ENCODE data around the gene RAP1GAP. TPM values are rescaled to one million over a fixed set of nuclear protein-coding genes. Genes with fewer than 3 reads are reported as not detected.
A peak's percentile ranks its signal among the peaks of the same experiment; 100 is the strongest.

RAP1GAP gene
- polyA plus RNA-seq, 4 donors = 3.5 to 23.8 (median 21.0) TPM

DNA sequence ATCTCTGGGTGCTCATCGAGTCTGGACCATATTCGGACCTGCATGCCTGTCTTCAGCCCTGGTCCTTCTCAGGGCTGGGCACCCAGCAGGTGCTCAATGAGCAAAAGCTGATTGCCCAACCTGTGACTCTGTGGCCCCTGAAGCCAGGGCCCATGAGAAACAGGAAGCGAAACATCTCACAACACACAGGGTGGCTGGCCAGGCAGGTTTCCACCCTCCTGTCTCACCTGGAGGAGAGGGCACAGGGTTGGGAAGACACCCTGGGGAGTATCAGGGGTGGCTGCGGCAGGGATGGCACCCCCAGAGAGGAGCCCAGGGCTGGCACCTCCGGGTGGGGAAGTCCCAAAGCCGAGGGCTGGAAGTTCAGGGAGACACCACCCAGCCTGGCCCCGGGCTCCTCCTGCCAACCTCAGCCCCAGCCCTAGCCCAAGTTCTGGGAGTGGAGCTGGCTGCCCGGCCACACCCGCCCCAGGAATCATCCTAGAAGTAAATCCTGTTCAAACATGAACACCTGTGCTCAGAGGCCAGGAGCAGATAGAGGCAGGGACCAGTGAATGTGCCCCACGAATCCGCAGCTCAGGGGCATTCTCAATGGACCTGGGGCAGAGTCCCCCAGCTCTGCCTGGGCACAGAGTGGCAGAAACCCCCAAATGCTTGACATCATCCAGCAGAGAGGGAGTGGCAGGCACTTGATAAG is 54.6 kb downstream of the RAP1GAP start:
- no peak for DNase-seq (ENCODE audit: low read depth in 4 of 4, low spot score in 3 of 4)

DNA sequence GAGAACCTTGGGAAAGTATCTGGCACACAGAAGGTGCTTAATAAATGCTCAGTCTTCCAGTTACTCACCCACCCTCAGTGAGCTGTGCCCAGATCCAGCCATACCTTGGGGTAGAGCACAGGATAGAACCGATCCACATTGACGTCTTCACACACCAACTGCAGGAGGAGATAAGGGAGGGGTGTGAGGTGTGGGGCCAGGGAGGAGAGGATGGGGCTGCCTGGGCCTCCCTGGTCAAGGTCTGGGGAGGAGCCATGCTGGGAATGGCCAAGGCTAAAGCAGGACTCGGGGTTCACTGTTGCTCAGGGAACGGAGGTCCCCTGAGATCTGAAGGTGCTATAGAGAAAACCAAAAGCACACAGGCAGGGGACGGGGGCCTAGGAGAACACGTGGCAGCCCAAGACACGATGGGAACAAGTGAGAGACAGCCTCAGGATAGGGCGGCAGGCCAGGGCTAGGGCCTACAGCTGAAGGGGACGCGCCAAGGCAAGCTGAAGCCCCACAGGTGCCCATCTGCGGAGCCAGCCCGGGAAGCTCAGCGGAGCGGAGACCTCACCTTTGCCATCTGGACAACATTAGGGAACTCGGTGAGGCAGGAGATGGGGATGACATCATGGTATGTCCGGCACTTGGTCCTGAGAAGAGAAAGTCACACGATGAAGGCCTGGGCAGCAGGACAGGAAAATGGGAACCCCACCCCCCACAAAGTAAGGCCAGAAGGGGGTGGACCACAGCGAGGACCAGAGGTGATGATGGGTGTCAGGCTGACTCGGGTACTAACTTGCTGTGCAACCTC is 55.9 kb downstream of the RAP1GAP start:
- no peak for DNase-seq (ENCODE audit: low read depth in 4 of 4, low spot score in 3 of 4)

DNA sequence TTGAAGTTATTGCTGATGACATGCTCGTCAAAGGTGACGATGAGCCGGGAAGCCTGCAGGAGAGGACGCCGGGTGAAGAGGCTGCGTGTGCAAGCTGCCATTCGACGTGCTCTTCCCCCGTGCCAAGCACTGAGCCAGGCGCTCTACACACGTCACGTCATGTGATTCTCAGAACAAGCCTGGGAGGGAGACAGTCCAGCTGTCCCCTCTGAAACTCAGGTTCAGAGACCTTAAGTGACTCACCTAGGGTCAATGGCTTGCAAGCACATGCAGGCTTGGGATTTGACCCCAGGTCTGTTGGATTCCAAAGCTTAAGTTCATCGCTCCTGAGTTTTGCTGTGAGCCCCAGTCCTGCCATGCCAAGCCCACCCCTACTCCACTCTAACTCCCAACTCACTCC is 57.1 kb downstream of the RAP1GAP start:
- DNase-seq (ENCODE audit: low read depth in 4 of 4, low spot score in 3 of 4) = no peak

DNA sequence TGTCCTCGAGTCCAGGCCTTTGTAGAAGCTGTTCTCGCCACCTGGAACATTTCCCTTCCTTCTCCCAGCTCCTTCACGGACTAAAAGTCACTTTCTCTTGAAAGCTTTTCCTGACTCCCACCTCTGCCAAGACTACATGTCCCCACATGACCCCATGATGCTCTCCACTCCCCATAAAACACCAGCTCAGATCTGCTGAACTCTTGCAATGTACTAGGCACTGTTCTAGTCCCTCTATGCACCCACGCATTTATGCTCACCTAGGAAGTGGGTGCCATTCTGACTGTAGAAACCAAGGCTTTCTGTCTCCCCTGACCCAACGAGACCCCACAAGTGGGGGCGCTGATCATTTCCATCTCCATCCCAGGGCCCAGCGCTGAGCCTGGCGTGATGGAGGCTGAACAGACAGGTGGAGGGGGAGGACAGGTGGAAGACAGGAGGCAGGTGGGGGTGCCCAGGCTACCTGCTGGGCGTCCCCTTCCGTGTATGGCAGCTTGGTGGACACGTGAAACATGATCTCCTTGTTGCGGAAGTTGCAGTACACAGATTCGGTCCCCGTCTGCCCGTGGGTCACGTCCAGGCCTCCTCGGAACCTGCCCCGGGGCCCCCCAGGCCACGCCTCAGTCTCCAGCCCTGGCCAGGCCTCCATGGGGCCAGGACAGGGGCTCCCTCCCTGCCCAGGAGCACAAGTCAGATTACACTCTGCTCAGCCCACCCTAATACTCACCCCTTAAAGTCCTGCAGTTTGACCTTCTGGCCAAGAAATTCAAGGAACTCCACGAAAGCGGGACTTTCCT is 58.0 kb downstream of the RAP1GAP start:
- DNase-seq (ENCODE audit: low read depth in 4 of 4, low spot score in 3 of 4) = no peak

DNA sequence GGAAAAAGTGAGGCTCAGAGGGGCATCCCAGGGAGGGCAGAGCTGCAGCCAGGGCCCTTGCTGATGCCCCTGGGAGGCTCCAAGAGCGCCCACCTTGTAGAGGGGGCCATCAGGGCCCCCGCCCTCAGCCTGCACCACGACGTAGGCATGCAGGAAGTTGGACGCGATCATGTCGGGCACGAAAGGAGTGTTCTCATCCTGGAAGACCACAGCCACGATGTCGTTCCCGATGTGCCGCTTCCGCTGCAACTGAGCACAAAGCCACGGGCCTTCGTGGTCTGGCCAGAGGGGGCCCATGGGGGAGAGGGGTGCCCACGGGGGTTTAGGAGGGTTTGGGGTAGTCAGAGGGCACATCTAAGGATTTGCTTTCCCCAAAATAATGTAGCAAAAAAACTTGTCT is 59.1 kb downstream of the RAP1GAP start:
- DNase-seq (ENCODE audit: low read depth in 4 of 4, low spot score in 3 of 4) = no peak

DNA sequence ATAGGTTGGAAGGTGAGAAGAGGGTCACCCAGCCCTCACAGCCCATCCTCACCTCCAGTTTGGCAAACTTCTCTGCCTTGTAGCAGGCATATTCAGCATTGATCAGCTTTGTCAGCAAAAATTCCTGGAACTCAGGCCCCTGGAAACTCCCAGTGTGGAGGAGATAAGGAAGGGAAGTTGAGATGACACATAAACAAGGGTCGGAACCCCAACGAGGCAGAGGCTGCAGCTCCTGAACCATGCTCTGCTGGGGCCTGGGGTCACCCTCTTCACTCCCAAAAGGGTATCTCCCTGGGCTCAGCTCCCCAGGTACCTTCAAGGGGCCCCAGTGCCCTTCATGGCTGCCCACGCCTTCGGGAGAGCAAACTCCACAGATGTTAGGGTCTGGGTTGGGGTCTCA is 60.4 kb downstream of the RAP1GAP start:
- DNase-seq (ENCODE audit: low read depth in 4 of 4, low spot score in 3 of 4) = no peak

DNA sequence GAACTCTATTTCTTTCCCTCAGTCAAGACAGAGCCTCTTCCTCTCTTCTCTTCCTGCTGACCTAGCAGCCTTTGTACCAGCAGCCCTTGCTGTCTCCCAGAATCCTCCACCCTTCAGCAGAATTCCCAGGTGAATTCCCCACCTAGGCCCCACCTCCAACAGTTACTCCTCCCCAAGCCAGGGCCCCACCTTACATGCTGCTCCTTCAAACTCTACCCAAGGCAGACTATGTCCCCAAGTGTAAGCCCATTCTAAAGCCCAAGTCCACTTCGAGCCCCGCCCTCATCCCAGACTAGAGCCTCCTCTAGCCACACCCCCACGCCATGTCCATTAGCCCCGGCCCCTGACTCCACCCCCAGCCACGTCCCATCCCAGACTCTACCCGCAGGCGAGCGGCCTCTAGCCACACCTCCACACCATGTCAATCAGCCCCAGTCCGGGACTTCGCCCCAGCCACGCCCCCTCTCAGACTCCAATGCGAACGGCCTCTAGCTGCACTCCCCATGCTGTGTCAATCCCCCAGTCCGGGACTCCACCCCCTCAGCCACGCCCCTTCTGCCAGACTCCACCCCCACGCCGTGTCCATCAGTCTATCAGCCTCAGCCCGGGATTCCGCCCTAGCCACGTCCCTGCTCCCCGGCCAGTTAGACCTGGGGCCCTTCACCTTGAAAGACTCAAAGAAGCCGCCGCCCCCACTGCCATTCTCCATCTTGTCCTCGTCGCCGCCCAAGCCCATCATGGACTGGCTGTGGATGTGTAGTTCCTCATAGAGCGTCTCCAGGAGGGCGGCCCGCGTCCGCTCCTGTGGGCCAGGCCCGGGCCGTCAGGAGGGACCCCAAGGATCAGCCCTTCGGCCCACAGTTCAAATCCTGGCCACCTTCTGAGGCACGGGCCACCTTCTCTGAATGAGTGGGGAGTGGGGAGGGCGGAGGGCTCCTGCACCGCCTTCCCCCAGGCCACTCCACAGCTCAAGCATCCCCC is 61.3 kb downstream of the RAP1GAP start:
- DNase-seq (ENCODE audit: low read depth in 4 of 4, low spot score in 3 of 4) = peak in 1 of 4 donors; percentile 64

DNA sequence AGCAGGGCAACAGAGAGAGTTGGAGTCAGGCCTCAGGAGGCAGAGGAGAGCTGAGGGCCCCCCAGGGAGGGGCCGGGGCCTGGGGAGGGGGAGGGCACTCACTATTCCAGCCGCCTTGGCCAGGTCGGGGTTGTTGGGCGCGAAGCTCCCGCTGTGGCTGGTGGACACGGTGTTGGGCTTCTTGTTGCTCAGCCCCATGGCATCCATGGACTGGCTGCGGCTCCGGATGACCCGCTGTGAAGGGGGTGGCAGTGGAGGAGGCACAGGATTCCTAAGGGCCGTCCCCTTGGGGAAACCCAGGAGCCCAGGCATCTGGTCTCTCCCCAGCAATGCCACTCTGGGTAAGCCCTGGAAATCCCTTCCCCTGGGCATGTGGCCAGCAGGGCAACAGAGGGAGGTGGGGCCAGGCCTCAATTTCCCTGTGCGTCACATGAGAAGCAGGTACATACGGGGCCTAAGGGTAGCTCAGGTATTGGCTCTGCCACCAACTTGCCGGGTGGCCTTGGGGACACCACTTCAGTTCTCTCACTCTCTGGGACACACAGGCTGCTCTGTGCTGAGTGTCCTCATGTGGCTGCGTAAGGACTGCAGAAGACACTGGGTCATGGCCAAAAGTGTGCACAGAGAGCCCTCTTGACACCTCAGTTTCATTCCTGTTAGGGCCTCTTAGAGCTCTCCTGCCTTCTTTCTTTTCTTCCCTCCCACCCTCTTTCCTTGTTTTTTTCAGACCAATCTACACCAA is 63.0 kb downstream of the RAP1GAP start:
- DNase-seq (ENCODE audit: low read depth in 4 of 4, low spot score in 3 of 4) = no peak

DNA sequence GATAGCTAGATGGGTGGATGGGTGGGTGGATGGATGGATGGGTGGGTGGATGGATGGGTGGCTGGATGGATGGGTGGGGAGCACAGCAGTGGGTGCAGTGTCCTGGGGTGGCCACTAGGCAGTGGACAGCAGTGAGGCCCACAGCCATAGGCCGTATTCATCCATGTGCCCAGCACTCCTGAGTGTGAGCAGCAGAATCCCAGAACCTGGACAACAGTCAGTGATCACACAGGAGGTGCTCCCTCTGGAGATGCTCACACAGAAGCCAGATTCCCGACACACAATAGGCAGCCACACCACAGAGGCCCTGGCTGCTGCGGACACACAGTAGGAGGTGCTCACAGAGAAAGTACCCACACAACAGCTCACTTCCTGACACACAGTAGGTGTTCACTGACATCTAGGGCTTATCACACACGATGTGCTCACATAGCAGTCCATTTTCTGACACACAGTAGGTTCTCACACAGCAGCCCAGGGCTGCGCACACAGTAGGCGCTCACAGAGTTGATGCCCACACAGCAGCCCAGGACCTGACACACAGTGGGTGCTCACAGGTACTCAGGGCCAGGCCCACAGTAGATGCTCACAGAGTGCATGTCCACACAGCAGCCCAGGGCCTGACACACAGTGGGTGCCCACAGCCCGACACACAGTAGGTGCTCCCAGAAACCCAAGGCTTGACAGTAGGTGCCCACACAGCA is 64.0 kb downstream of the RAP1GAP start:
- DNase-seq (ENCODE audit: low read depth in 4 of 4, low spot score in 3 of 4) = no peak

DNA sequence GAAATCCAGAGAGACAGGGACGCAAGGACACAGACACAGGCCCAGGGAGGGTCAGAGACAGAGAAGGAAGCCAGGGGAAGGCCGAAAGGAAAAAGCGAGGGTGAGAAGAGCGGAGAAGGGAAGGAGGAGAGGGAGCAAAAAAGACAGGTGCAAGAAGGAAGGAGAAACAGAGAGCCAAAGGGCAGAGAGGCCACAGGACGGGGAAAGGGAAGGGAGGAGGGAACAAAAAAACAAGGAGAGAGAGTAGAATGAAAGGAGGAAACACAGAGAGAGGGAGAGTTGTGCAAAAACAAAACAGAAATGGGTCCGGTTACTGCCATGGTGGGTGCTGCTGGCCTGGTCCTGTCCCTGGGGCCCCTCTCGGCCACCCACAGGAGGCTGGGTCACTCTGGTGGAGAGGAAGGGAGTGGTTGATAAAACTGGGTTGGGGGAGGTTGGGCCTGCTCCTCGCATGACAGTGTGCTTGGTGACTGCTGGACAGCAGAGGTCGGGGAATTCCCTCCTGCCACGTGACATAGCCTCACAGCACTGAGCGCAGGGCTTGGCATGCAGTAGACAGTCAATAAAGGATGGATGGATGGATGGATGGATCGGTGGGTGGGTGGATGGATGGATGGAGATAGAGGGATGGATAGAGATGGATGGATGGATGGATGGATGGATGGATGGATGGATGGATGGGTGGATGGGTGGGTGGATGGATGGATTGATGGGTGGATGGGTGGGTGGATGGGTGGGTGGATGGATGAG is 64.8 kb downstream of the RAP1GAP start:
- no peak for DNase-seq (ENCODE audit: low read depth in 4 of 4, low spot score in 3 of 4)

DNA sequence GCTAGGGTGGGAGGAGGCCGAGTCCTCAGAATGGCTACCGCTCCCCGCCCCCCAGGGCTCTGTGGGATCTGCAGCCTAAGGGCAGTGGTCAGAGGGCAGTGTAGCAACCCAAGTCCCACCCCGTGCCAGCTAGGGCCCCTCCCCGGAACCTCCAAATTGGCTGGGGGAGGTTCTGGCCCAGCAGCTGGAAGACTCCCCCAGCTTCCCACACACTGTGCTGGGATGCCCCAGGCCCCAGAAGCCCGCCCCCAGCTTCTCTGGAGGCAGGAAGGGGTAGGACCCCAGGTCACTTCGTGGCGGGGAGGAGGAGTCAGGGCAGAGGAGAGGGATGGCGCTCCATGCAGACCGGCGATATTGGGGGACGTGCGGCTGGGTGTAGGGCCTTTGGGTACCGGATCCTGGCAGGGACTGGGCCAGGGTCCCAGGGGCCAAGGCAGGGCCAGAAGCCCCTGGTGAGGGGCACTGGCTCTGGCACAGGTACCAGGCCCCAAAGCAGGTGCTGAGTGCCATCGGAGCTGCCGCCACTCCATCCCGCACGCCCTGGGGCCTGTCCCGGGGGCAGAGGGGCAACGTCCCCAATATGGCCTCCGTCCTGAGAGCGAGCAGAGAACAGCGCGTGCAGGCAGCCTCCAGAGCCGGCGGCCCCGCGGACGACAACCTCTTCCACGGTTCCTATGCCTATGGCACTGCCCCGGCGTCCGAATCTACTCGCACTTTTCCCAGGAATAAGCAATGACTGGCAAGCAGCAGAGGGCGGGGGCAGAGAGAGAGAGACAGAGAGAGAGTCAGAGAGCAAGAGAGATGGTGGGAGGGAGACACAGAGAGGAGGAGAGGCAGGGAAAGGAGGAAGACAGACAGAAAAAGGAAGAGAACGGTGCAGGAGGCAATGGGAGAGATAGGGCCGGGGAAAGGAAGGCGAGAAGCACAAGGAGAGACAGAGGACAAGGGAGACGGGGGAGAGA is 65.7 kb downstream of the RAP1GAP start:
- DNase-seq (ENCODE audit: low read depth in 4 of 4, low spot score in 3 of 4) = no peak

DNA sequence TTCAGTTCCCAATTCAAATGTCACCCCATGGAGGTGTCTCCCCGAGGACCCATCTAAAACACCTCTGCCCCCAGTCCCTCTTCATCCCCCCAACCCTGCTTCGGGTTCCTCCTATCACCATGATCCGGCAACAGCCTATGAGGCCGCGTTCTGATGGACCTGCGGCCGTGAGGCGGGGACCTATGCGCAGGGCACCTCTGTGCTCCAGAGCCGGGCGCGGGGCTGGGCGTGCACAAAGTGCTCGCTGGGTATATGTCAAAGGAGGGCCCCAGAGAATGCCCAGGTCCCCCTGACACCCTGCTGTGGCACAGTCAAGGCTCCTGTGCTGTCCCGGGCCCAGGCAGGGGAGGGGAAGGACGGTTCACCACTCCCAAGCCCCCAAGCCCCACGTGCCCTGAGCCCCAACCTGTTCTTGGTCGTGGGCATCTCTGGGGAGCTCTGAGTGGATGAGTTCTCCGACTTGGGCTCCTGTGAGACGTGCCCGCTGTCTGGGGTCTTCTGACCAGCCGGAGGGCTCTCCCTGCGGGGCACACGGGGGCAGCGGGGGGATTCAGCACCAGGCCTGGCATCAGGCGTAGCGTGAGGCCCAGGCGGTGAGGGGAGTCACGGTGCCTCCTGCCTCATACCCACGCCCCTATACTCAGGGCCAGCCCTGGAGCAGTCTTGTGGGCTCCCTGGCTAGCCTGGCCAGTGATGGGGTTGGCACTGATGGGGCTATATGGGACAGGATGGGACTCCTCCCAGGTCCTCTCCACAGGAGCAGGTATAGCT is 67.7 kb downstream of the RAP1GAP start:
- DNase-seq (ENCODE audit: low read depth in 4 of 4, low spot score in 3 of 4) = no peak

DNA sequence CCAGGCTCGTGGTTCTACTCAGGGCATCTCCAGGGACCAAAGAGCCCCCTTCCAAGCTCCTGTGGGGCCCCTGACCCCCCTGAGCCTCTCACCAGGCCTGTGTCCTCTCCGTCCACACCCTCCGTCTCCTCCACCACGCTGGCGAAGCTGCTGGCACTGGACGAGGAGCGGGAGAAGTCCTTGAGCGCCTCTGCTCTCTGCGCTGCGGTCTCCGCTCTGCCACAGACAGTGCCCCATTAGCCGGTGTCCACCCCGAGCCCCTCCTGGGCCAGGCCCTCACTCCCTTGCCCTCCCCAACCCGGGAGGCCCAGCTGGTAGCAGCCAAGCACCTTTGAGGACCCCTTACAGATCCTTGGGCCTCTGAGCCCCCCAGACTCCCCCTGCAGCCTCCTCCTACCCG is 69.8 kb downstream of the RAP1GAP start:
- DNase-seq (ENCODE audit: low read depth in 4 of 4, low spot score in 3 of 4) = no peak

DNA sequence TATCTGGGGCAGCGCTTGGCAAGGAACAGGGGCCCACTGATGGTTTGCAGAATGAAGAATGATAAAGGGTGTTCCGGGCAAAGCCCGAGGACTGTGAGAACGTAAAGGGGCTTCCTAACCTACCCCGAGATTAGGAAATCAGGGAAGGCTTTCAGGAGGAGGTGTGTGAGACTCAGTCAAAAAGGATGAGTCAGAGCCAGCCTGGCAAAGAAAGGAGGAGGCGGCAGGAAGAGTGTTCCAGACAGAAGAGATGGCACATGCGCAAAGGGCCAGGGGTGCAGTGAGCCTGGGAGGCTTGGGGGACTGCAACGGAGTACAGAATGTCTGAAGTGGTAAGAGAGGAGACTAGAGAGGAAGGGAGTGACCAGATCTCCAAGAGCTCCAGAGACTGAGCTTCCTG is 70.3 kb downstream of the RAP1GAP start:
- no peak for DNase-seq (ENCODE audit: low read depth in 4 of 4, low spot score in 3 of 4)

DNA sequence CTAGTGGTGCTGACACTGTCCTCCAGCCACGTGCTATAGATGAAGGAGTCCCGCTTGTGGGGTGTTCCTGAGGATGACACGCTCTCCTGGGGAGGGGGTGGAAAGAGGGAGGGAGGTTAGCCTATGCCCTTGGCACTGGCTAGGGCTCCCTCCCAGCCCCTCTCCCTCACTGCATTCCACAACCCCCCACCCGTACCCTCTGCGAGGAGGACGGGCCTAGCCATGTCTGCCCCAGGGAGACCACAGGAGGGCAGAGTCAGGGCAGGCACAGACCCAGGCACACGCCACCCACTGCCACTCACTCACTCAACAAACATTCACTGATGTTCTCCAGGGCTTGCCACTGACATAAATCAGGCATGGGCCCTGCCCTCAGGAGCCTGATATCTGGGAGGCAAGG is 70.7 kb downstream of the RAP1GAP start:
- DNase-seq (ENCODE audit: low read depth in 4 of 4, low spot score in 3 of 4) = no peak

DNA sequence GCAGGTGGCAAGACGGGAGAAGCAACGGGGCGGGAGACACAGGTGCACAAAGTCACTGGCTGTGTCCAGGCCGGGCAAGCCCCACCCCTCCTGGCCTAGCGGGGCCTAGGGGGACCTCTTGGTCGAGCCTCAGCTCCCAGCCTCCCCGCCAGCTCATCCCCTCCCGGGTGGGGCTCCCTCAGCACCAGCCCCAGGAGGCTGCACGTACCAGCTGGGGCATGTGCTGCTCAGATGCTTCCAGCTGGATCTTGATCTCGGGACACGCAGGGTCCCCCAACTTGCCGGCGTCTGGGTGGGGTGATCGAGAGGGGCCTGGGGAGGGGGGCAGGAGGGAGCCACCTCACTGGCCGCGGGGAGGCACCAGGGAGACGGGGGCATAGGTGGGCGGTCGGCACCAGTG is 71.4 kb downstream of the RAP1GAP start:
- no peak for DNase-seq (ENCODE audit: low read depth in 4 of 4, low spot score in 3 of 4)

Measured in left renal pelvis (tissue), 4 donors.